Natural killer cell treated with Interleukin-12 subunit alpha and Interleukin-12 subunit beta and Interleukin-15 and Interleukin-18, amount 100 ng/mL, for 72 hours (primary cell): Measurements from ENCODE around the gene CHST3. TPM values are rescaled to one million over a fixed set of nuclear protein-coding genes. Genes with fewer than 3 reads are reported as not detected.
"Not testable (repeated sequence)": the region's sequence is repeated elsewhere in the genome, so short reads cannot be mapped to it uniquely, and the experiment has no call there.

Source experiments
- ATAC-seq, 2 donors: fragments of 150-1000 bp; cut with Tn5 transposase in 1 of 2; sonication (Bioruptor Pico), chemical (Tn5 transposase) in 1 of 2; 2 replicates each; pipeline ENCODE4 v1.10.0; 2021
- DNase-seq: peaks from one replicate; pipeline ENCODE4 v3.0.0; 2022; ENCODE audit warnings: low spot score
- H3K27ac Mint-ChIP-seq, 2 donors: 1 replicate in 1 of 2; 2 replicates in 1 of 2; pipeline ENCODE4 v1.8.0; 2022; ENCODE audit warnings: mixed read lengths in 2 of 2, mild to moderate bottlenecking in 1 of 2, moderate library complexity in 1 of 2
- H3K27me3 Mint-ChIP-seq, 2 donors: 1 replicate in 1 of 2; 2 replicates in 1 of 2; pipeline ENCODE4 v1.8.0; 2022; ENCODE audit warnings: mixed read lengths in 2 of 2
- H3K36me3 Mint-ChIP-seq: one replicate; pipeline ENCODE4 v1.8.0; 2022; ENCODE audit warnings: mixed read lengths
- H3K4me1 Mint-ChIP-seq, 2 donors: 1 replicate in 1 of 2; 2 replicates in 1 of 2; pipeline ENCODE4 v1.8.0; 2022; ENCODE audit warnings: low read depth in 2 of 2, mixed read lengths in 2 of 2, mild to moderate bottlenecking in 1 of 2
- H3K4me3 Mint-ChIP-seq: one replicate; pipeline ENCODE4 v1.8.0; 2022; ENCODE audit warnings: mixed read lengths
- H3K9me3 Mint-ChIP-seq: 2 replicates; pipeline ENCODE4 v1.8.0; 2022; ENCODE audit warnings: mixed read lengths
- total RNA-seq, 2 donors: library from RNA; stranded (reverse); gene quantifications; one replicate each; pipeline ENCODE4 v1.2.3, GENCODE V29; 2022

The CHST3 gene, protein sequence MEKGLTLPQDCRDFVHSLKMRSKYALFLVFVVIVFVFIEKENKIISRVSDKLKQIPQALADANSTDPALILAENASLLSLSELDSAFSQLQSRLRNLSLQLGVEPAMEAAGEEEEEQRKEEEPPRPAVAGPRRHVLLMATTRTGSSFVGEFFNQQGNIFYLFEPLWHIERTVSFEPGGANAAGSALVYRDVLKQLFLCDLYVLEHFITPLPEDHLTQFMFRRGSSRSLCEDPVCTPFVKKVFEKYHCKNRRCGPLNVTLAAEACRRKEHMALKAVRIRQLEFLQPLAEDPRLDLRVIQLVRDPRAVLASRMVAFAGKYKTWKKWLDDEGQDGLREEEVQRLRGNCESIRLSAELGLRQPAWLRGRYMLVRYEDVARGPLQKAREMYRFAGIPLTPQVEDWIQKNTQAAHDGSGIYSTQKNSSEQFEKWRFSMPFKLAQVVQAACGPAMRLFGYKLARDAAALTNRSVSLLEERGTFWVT
- not detected for total RNA-seq

DNA sequence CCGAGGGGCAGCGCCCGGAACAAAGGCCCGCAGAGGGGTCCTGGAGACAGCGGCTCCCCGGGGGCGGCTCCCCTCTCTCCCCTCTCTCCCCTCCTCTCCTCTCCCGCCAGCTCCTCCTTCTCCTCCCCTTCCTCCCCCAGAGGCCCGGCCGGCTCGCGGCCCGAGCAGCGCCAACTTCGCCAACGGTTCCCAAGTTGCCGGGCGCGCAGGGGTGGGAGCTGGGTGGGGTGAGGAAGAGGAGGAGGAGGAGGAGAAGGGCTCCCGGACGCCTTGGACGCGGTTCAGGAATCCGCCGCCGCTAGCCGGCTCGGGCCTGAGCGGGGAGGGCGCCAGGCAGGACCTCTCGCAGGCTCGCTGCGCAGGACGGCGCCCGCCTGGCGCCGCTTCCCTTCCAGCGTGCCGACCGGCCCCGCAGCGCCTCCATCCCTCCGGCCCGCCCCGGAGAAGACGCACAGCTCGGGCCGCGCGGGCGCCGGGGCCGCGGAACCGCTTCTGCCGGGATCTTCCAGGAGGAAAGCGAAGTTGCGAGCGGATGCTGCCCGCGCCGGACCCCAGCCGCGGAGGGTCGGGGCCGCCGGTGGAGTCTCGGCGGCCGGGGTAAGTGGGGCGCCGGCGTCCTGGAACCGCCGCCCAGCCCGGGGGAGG, at the start of gene CHST3:
Gene CHST3 (plus strand): TSS at position 298 of the 645 bp plus-strand sequence. CDS start 41,448 bp downstream, outside the sequence.
- DNase-seq (peak; percentile 42), ATAC-seq (no peak)
- H3K36me3 Mint-ChIP-seq, result no peaks in the 10 kb centered on the region
- H3K27ac Mint-ChIP-seq, result no peak within 1 kb of the TSS
- peaks cover 40 to 61% of the 10 kb centered on the region in 2 donors for H3K27me3 Mint-ChIP-seq
- no peak within 1 kb of the TSS for H3K4me3 Mint-ChIP-seq
- H3K4me1 Mint-ChIP-seq, result no peaks in the 10 kb centered on the region
- H3K9me3 Mint-ChIP-seq, result no peaks in the 10 kb centered on the region

DNA sequence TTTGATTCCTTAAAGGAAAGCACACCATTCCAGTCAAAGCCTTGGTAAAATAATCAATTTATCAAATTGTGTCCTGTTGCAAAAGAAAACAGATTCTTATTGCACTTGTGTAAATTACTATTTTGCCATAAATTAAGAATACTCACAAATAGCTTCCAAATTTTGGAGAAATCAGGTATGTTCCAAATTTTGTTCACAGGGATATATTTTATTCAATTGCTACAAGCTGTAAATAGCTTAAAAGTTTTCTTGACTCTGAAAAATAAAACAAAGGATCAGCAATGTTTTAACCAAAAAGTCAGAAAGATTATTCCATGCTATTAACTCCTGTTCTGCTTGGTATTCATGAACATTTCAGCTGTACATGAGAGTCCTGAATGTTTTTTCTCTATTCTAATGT, 47.4 kb upstream of the CHST3 start:
- no peaks in the 10 kb centered on the region for H3K36me3 Mint-ChIP-seq
- no peaks in the 10 kb centered on the region for H3K4me1 Mint-ChIP-seq
- H3K4me3 Mint-ChIP-seq, result no peak overlapping the region
- H3K9me3 Mint-ChIP-seq, result no peaks in the 10 kb centered on the region
- DNase-seq, result no peak
- no peak for ATAC-seq
- no peak overlapping the region for H3K27ac Mint-ChIP-seq
- peaks cover 0 to 5% of the 10 kb centered on the region in 2 donors for H3K27me3 Mint-ChIP-seq

DNA sequence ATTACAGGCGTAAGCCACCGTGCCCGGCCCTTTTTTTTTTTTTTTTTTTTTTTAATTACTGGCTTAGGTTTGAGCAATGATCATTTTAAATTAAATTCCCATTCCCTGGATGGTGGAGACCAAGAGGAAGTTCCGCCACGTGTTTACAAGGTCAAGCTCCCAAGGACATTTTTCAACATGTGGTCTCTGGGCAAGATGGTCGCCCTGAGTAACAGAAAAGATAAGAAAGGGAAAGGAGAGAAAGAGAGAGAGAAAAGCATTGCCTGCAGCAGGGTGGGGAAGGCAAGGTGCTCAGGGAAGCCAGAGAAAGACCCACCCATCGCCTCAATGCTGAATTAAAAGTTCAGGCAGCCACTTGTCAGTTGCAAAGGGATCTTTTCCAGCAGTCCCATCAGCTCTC, 45.2 kb upstream of the CHST3 start:
- H3K27ac Mint-ChIP-seq, result no peak overlapping the region

DNA sequence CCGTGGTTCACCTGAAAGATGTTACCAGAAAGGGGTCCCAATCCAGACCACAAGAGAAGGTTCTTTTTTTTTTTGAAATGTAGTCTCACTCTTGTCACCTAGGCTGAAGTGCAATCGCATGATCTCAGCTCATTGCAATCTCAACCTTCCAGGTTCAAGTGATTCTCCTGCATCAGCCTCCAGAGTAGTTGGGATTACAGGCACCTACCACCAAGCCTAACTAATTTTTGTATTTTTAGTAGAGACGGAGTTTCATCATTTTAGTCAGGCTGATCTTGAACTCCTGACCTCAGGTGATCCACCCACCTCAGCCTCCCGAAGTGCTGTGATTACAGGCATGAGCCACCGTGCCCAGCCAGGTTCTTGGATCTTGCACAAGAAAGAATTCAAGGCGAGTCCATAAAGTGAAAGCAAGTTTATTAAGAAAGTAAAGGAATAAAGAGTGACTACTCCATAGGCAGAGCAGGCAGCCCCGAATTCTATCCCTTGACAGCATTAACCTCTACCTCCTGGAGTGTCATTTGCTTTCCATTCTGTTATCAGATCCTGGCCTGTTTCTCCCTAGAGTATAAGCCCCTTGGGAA, 44.1 kb upstream of the CHST3 start:
- H3K36me3 Mint-ChIP-seq, H3K27ac Mint-ChIP-seq, H3K9me3 Mint-ChIP-seq, H3K4me3 Mint-ChIP-seq, ATAC-seq, DNase-seq, H3K4me1 Mint-ChIP-seq, H3K27me3 Mint-ChIP-seq: not testable (repeated sequence)

More for the DNA sequence above, 45.2 kb upstream of the CHST3 start:
- Mint-ChIP-seq H3K27me3 (peaks cover 0 to 5% of the 10 kb centered on the region in 2 donors), H3K4me3 (no peak overlapping the region), H3K36me3 (no peaks in the 10 kb centered on the region), H3K9me3 (no peaks in the 10 kb centered on the region), H3K4me1 (no peaks in the 10 kb centered on the region)
- ATAC-seq (no peak), DNase-seq (no peak)

DNA sequence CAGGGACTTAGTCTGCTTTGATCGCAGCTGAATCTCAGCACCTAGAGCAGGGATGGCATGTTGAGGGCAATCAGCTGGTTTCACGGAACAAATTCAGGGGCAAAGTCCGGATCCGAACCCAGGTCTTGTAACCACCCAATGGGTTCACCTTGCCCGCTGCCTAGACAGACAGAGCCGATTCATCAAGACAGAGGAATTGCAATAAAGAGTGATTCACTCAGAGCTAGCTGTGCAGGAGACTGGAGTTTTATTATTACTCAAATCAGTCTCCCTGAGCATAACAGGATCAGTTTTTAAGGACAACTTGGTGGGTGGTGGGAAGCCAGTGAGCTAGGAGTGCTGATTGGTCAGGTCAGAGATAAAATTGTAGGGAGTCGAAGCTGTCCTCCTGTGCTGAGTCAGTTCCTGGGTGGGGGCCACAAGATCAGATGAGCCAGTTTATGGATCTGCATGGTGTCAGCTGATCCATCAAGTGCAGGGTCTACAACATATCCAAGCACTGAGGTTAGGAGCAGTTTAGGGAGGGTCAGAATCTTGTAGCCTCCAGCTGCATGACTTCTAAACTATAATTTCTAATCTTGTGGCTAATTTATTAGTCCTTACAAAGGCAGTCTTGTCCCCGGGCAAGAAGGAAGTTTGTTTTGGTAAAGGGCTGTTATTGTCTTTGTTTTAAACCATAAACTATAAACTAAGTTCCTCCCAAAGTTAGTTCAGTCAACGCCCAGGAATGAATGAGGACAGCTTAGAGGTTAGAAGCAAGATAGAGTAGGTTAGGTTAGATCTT, 43.5 kb upstream of the CHST3 start:
- Mint-ChIP-seq H3K4me3 (no peak overlapping the region), H3K36me3 (no peaks in the 10 kb centered on the region), H3K27ac (no peak overlapping the region), H3K9me3 (no peaks in the 10 kb centered on the region), H3K27me3 (peaks cover 5% of the 10 kb centered on the region in 2 donors), H3K4me1 (no peaks in the 10 kb centered on the region)
- ATAC-seq (no peak), DNase-seq (no peak)

DNA sequence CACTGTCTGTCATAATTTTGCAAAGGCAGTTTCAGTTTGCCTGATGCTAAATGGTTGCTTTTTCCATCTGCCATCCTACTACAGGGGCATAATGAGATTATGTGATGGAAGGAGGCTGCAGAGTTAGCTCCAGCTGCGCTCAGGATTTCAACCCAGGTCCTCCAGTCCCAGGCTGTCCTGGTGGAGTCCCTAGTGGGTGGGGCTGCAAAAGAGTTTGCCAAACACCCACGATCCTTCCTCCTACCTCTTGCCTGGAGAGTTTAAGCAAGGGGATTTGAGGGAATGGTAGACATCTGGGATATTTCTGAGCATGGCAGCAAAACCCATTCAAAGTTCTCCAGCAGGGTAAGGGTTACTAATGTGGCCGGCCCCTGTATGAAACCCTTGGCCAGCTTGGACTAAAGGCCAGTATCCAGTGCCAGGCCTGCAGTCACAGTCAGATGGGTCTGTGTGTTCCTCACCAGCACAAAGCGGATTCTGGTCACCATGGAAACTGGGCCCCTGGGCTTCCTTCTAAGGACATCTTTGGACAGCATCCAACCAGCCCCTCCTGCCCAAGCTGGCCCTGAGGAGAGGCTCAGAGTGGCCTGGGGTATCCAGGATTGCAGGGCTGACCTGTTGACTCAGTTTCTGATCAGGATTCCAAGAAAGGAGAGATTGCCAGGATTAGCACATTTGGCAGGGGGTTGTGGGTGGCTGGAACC, 42.7 kb upstream of the CHST3 start:
- DNase-seq, result no peak
- ATAC-seq, result no peak
- Mint-ChIP-seq H3K27ac (no peak overlapping the region), H3K36me3 (no peaks in the 10 kb centered on the region), H3K27me3 (peaks cover 5% of the 10 kb centered on the region in 2 donors), H3K4me3 (no peak overlapping the region), H3K4me1 (no peaks in the 10 kb centered on the region), H3K9me3 (no peaks in the 10 kb centered on the region)

DNA sequence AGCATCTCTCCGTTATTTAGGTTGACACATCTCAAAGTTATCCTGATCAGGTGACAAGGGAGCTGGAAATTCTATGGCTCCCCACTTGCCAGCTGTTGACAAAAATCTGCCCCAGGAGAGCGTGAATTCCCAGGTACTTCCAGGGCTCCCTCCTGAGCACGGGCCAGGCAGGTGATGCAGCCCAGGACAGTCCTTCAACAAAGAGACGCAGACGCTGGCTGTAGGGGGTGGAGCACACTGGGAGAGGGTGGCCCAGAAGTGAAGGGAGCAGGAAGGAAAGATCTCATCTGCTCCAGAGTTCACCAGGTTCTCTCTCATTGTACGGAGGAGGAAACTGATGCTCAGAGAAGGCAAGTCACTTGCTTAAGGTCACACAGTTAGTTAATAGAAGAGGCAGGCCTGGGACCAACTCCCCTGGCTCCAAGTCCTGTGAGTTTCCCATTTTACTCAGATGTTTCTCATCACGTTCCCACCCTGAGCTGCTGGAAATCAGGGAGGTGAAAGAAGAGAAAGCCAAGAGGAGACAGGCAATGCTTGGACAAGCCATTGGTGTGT, 41.0 kb upstream of the CHST3 start:
- H3K4me1 Mint-ChIP-seq, result no peaks in the 10 kb centered on the region
- no peaks in the 10 kb centered on the region for H3K36me3 Mint-ChIP-seq
- H3K9me3 Mint-ChIP-seq, result no peaks in the 10 kb centered on the region
- H3K4me3 Mint-ChIP-seq, result no peak overlapping the region
- H3K27me3 Mint-ChIP-seq, result peaks cover 7 to 11% of the 10 kb centered on the region in 2 donors
- no peak overlapping the region for H3K27ac Mint-ChIP-seq
- ATAC-seq (no peak), DNase-seq (no peak)

DNA sequence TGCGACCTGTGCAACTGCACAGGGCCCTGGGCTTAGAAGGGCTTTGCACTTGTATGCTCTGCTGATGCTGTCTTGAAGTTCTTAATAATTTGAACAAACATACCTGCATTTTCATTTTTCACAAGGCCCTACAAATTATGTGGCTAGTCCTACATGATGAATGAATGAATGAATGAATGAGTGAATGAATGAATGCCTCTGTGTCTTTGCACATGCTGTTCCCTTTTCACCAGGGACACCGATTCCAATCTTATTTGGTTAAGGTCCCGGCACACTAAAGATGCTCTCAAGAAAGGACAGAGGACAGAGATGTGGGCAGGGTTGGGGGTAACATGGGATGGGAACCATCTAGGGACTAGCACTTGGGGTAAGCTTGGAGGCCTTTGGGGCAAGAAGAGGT, 39.4 kb upstream of the CHST3 start:
- Mint-ChIP-seq H3K4me3 (no peak overlapping the region), H3K36me3 (no peaks in the 10 kb centered on the region), H3K27ac (no peak overlapping the region), H3K9me3 (no peaks in the 10 kb centered on the region), H3K27me3 (peaks cover 5 to 11% of the 10 kb centered on the region in 2 donors), H3K4me1 (no peaks in the 10 kb centered on the region)
- ATAC-seq (no peak), DNase-seq (no peak)

DNA sequence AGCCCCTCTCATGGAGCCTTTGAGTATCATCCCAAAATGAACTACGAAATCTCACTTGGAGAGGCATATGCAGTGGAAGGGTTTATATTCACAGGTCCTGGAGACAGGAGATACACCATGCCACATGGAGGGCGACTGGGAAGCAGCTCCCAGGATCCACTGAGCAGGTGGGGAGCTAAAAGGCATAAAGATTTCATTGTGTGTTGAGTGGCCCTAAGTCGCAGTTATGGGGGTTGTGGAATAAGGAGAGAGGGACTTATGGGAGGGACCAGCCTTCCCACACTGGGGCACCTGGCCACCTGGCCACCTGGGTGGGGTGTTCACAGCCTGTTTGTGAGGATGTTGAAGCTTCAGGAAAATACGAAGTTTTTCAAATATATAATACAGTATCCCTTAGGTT, 37.0 kb upstream of the CHST3 start:
- no peaks in the 10 kb centered on the region for H3K4me1 Mint-ChIP-seq
- ATAC-seq (no peak), DNase-seq (no peak)
- H3K36me3 Mint-ChIP-seq, result no peaks in the 10 kb centered on the region
- H3K9me3 Mint-ChIP-seq, result no peaks in the 10 kb centered on the region
- peaks cover 5 to 11% of the 10 kb centered on the region in 2 donors for H3K27me3 Mint-ChIP-seq
- no peak overlapping the region for H3K4me3 Mint-ChIP-seq
- no peak overlapping the region for H3K27ac Mint-ChIP-seq

DNA sequence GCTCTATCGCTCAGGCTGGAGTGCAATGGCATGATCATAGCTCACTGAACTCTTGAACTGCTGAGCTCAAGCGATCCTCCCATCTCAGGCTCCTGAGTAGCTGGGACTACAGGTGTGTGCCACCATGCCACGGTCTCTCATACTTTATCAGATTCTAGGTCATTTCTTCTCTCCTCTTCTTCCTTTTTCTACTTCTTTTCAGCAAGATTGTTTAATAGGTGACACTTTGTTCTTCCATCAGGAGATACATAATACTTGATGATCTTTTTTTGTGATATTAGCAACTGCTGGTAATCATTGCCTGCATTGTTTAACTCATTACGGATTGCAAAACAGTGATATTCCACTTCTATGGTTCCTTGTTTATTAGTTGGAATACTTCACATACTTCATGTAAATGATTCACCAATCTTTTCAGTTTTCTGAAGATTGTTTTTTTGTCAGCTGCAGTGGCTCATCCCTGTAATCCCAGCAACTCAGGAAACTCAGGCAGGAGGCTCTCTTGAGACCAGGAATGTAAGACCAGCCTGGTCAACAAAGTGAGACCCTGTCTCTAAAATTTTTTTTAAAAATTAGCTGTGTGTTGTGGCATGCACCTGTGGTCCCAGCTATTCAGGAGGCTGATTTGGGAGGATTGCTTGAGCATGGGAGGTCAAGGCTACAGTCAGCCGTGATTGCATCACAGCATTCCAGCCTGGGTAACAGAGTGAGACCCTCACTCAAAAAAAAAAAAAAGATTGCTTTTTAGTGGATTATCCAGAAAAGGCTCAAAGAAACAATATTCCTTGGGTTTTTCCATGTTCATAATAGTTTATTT, 36.2 kb upstream of the CHST3 start:
- DNase-seq (no peak), ATAC-seq (no peak)
- Mint-ChIP-seq H3K4me1 (no peaks in the 10 kb centered on the region), H3K27ac (no peak overlapping the region), H3K27me3 (peaks cover 8 to 11% of the 10 kb centered on the region in 2 donors), H3K4me3 (no peak overlapping the region), H3K9me3 (no peaks in the 10 kb centered on the region), H3K36me3 (no peaks in the 10 kb centered on the region)

DNA sequence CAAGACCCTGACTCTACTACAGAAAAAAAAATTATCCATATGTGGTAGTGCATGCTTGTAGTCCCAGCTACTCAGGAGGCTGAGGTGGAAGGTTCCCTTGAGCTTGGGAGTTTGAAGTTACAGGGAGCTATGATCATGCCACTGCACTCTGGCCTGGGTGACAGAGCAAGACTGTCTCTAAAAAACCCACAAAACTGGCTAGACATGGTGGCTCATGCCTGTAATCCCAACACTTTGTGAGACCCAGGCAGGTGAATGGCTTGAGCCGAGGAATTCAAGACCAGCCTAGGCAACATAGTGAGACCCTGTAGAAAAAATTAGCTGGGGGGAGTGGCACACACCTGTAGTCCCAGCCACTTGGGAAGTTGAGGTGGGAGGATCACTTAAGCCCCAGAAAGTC, 32.9 kb upstream of the CHST3 start:
- Mint-ChIP-seq H3K4me3 (no peak overlapping the region), H3K4me1 (no peaks in the 10 kb centered on the region), H3K27ac (no peak overlapping the region), H3K27me3 (peaks cover 19 to 23% of the 10 kb centered on the region in 2 donors), H3K9me3 (no peaks in the 10 kb centered on the region), H3K36me3 (peaks cover 6% of the 10 kb centered on the region)
- DNase-seq (no peak), ATAC-seq (no peak)

DNA sequence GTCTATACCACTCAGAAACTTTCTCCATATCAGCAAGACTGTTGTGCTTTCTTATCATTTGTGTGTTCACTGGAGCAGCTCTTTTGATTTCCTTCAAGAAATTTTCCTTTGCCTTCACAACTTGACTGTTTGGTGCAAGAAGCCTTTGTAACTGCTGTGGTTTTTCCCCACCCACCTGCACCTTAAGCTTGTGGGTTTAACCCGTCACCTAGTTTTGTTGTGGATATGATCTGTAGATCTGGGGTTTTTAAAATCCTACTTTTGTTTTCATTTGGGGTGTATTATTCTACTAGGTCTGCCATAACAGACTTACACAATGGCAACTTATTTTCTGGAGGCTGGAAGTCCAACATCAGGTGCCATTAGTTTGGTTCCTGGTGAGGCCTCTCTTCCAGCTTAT, 30.5 kb upstream of the CHST3 start:
- Mint-ChIP-seq H3K4me3 (no peak overlapping the region), H3K36me3 (peaks cover 13% of the 10 kb centered on the region), H3K27me3 (peaks cover 22 to 26% of the 10 kb centered on the region in 2 donors), H3K4me1 (no peaks in the 10 kb centered on the region), H3K27ac (no peak overlapping the region), H3K9me3 (peaks cover 3% of the 10 kb centered on the region)
- ATAC-seq (no peak), DNase-seq (no peak)
